ENCODE data around the gene CDK2.
A peak's percentile ranks its signal among the peaks of the same experiment; 100 is the strongest.

Gene CDK2

GRCh38 chr12:56004211-56004610, 37.6 kb downstream of the CDK2 start:
- H3K4me3 ChIP-seq (ENCODE audit: low read depth in 1 of 5, low read length in 5 of 5) = no peak overlapping the region
- H3K27me3 ChIP-seq (ENCODE audit: control insufficient read depth in 5 of 5, insufficient read depth in 4 of 5, low read length in 5 of 5) = no peaks in the 10 kb centered on the region
- H3K36me3 ChIP-seq (ENCODE audit: control insufficient read depth in 5 of 5, insufficient read depth in 5 of 5, low read length in 5 of 5) = peaks cover 0 to 37% (median 27%) of the 10 kb centered on the region in 5 donors
- H3K4me1 ChIP-seq (ENCODE audit: control insufficient read depth in 5 of 5, insufficient read depth in 5 of 5, low read length in 5 of 5) = peaks cover 0 to 22% (median 17%) of the 10 kb centered on the region in 5 donors
- H3K9ac ChIP-seq (ENCODE audit: low read length in 5 of 5) = no peak overlapping the region
- no peak overlapping the region for H3K27ac ChIP-seq (ENCODE audit: low read depth, low read length)
- H3K9me3 ChIP-seq (ENCODE audit: control insufficient read depth in 5 of 5, low read length in 5 of 5) = no peaks in the 10 kb centered on the region

GRCh38 chr12:56007564-56008559, 41.2 kb downstream of the CDK2 start:
- Histone ChIP-seq H3K9me3 (ENCODE audit: control insufficient read depth in 5 of 5, low read length in 5 of 5) (no peaks in the 10 kb centered on the region), H3K4me1 (ENCODE audit: control insufficient read depth in 5 of 5, insufficient read depth in 5 of 5, low read length in 5 of 5) (peaks cover 1 to 32% (median 30%) of the 10 kb centered on the region in 5 donors), H3K36me3 (ENCODE audit: control insufficient read depth in 5 of 5, insufficient read depth in 5 of 5, low read length in 5 of 5) (peaks cover 0 to 21% (median 18%) of the 10 kb centered on the region in 5 donors), H3K9ac (ENCODE audit: low read length in 5 of 5) (peak overlapping the region in 4 of 5 donors; percentile 74 to 92 (median 84)), H3K27ac (ENCODE audit: low read depth, low read length) (peak overlapping the region; percentile 90), H3K4me3 (ENCODE audit: low read depth in 1 of 5, low read length in 5 of 5) (peak overlapping the region; percentile 58 to 89 (median 73)), H3K27me3 (ENCODE audit: control insufficient read depth in 5 of 5, insufficient read depth in 4 of 5, low read length in 5 of 5) (no peaks in the 10 kb centered on the region)

GRCh38 chr12:56010111-56010570, 43.5 kb downstream of the CDK2 start:
- no peaks in the 10 kb centered on the region for H3K9me3 ChIP-seq (ENCODE audit: control insufficient read depth in 5 of 5, low read length in 5 of 5)
- peak overlapping the region in 3 of 5 donors; percentile 5 to 54 (median 42) for H3K9ac ChIP-seq (ENCODE audit: low read length in 5 of 5)
- H3K27me3 ChIP-seq (ENCODE audit: control insufficient read depth in 5 of 5, insufficient read depth in 4 of 5, low read length in 5 of 5) = no peaks in the 10 kb centered on the region
- H3K36me3 ChIP-seq (ENCODE audit: control insufficient read depth in 5 of 5, insufficient read depth in 5 of 5, low read length in 5 of 5) = peaks cover 0 to 3% (median 0%) of the 10 kb centered on the region in 5 donors
- H3K4me3 ChIP-seq (ENCODE audit: low read depth in 1 of 5, low read length in 5 of 5) = peak overlapping the region in 1 of 5 donors; percentile 26
- peak overlapping the region; percentile 91 for H3K27ac ChIP-seq (ENCODE audit: low read depth, low read length)
- peaks cover 1 to 32% (median 30%) of the 10 kb centered on the region in 5 donors for H3K4me1 ChIP-seq (ENCODE audit: control insufficient read depth in 5 of 5, insufficient read depth in 5 of 5, low read length in 5 of 5)

DNA sequence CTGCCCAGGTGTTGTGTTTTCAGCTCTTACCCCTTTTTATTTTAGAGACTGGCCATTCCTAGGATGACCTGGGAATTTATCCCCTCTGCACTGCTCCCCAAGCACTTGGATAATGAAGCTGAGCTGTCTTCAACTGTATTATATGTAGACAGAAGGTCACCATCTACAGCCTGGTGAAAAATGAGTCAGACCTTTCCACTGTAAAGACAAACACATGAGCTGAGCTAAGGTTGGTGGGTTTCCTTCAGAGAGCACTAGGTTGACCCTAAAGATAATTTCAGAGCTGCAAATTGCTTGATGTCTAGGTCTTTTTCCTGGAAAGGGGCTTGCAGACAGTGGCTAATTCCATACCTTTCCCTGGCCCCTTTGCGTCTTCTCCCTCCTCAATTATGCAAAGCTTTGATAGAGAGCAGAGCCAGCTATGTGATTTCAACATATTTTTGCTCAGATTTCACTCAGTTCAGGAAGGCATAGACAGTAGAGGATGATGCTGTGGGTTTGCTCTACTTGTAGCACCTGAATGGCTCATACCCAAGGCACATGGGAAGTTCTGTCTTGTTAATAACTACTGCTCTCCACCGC, 45.0 kb downstream of the CDK2 start:
- peaks cover 0 to 3% (median 0%) of the 10 kb centered on the region in 5 donors for H3K36me3 ChIP-seq (ENCODE audit: control insufficient read depth in 5 of 5, insufficient read depth in 5 of 5, low read length in 5 of 5)
- H3K9ac ChIP-seq (ENCODE audit: low read length in 5 of 5) = no peak overlapping the region
- no peaks in the 10 kb centered on the region for H3K9me3 ChIP-seq (ENCODE audit: control insufficient read depth in 5 of 5, low read length in 5 of 5)
- no peak overlapping the region for H3K27ac ChIP-seq (ENCODE audit: low read depth, low read length)
- H3K4me3 ChIP-seq (ENCODE audit: low read depth in 1 of 5, low read length in 5 of 5) = no peak overlapping the region
- no peaks in the 10 kb centered on the region for H3K27me3 ChIP-seq (ENCODE audit: control insufficient read depth in 5 of 5, insufficient read depth in 4 of 5, low read length in 5 of 5)
- H3K4me1 ChIP-seq (ENCODE audit: control insufficient read depth in 5 of 5, insufficient read depth in 5 of 5, low read length in 5 of 5) = peaks cover 1 to 32% (median 30%) of the 10 kb centered on the region in 5 donors

- no peaks in the 10 kb centered on the region for H3K9me3 ChIP-seq (ENCODE audit: control insufficient read depth in 5 of 5, low read length in 5 of 5)
- no peak overlapping the region for H3K9ac ChIP-seq (ENCODE audit: low read length in 5 of 5)
- H3K27me3 ChIP-seq (ENCODE audit: control insufficient read depth in 5 of 5, insufficient read depth in 4 of 5, low read length in 5 of 5) = no peaks in the 10 kb centered on the region
- H3K4me3 ChIP-seq (ENCODE audit: low read depth in 1 of 5, low read length in 5 of 5) = no peak overlapping the region
- H3K27ac ChIP-seq (ENCODE audit: low read depth, low read length) = no peak overlapping the region
- peaks cover 0 to 19% (median 17%) of the 10 kb centered on the region in 5 donors for H3K4me1 ChIP-seq (ENCODE audit: control insufficient read depth in 5 of 5, insufficient read depth in 5 of 5, low read length in 5 of 5)
- peaks cover 0 to 9% (median 5%) of the 10 kb centered on the region in 5 donors for H3K36me3 ChIP-seq (ENCODE audit: control insufficient read depth in 5 of 5, insufficient read depth in 5 of 5, low read length in 5 of 5)
These were observed 46.9 kb downstream of the CDK2 start for GRCh38 chr12:56013482-56013881.

DNA sequence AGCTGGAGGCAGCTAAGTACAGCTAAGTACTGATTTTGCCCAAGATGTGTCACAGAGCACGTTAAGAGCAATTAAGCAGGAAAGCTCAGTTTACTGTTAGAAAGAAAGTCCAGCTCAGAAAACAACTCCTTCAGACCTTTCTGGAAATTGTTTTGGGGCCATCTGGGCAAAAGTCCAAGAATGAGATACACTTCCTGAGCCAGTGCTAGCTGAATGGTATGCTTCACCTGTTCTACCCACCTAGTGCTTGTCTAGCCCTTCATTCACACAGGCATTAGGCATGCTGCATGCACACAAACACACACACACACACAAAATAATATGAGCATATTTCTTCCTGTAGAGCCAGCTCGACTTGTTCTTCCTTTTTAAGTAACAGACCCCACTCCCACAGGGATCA, 47.6 kb downstream of the CDK2 start:
- no peaks in the 10 kb centered on the region for H3K9me3 ChIP-seq (ENCODE audit: control insufficient read depth in 5 of 5, low read length in 5 of 5)
- H3K36me3 ChIP-seq (ENCODE audit: control insufficient read depth in 5 of 5, insufficient read depth in 5 of 5, low read length in 5 of 5) = peaks cover 0 to 12% (median 6%) of the 10 kb centered on the region in 5 donors
- no peak overlapping the region for H3K9ac ChIP-seq (ENCODE audit: low read length in 5 of 5)
- no peak overlapping the region for H3K4me3 ChIP-seq (ENCODE audit: low read depth in 1 of 5, low read length in 5 of 5)
- H3K27me3 ChIP-seq (ENCODE audit: control insufficient read depth in 5 of 5, insufficient read depth in 4 of 5, low read length in 5 of 5) = no peaks in the 10 kb centered on the region
- no peak overlapping the region for H3K27ac ChIP-seq (ENCODE audit: low read depth, low read length)
- H3K4me1 ChIP-seq (ENCODE audit: control insufficient read depth in 5 of 5, insufficient read depth in 5 of 5, low read length in 5 of 5) = peaks cover 0 to 14% (median 12%) of the 10 kb centered on the region in 5 donors

DNA sequence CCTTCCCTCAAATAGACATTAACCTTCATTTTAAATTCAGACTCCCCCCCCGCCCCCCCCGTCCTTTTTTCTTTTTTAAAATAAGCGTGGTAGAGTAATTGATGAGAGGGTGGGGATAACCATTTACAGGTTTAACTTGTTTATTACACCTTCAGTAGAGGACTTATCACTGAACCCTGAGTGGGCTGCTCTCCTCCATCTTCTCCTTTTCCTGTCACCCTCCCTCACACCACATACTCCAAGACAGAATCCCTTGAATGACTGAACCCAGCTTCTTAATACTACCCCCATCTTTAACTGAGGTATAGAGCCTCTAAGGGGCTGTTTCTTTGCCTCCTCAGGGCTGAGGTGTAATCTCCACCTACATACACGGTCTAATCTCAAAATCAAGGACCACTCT, 50.6 kb downstream of the CDK2 start:
- peaks cover 0 to 15% (median 8%) of the 10 kb centered on the region in 5 donors for H3K36me3 ChIP-seq (ENCODE audit: control insufficient read depth in 5 of 5, insufficient read depth in 5 of 5, low read length in 5 of 5)

GRCh38 chr12:56018356-56018755, 51.7 kb downstream of the CDK2 start:
- Histone ChIP-seq H3K4me3 (ENCODE audit: low read depth in 1 of 5, low read length in 5 of 5) (no peak overlapping the region), H3K27me3 (ENCODE audit: control insufficient read depth in 5 of 5, insufficient read depth in 4 of 5, low read length in 5 of 5) (no peaks in the 10 kb centered on the region), H3K27ac (ENCODE audit: low read depth, low read length) (no peak overlapping the region), H3K9ac (ENCODE audit: low read length in 5 of 5) (no peak overlapping the region), H3K9me3 (ENCODE audit: control insufficient read depth in 5 of 5, low read length in 5 of 5) (no peaks in the 10 kb centered on the region), H3K36me3 (ENCODE audit: control insufficient read depth in 5 of 5, insufficient read depth in 5 of 5, low read length in 5 of 5) (peaks cover 0 to 15% (median 8%) of the 10 kb centered on the region in 5 donors), H3K4me1 (ENCODE audit: control insufficient read depth in 5 of 5, insufficient read depth in 5 of 5, low read length in 5 of 5) (peaks cover 0 to 23% (median 18%) of the 10 kb centered on the region in 5 donors)

More for the DNA sequence above, 50.6 kb downstream of the CDK2 start:
- no peak overlapping the region for H3K4me3 ChIP-seq (ENCODE audit: low read depth in 1 of 5, low read length in 5 of 5)
- H3K9ac ChIP-seq (ENCODE audit: low read length in 5 of 5) = no peak overlapping the region
- H3K4me1 ChIP-seq (ENCODE audit: control insufficient read depth in 5 of 5, insufficient read depth in 5 of 5, low read length in 5 of 5) = peaks cover 0 to 22% (median 18%) of the 10 kb centered on the region in 5 donors
- H3K9me3 ChIP-seq (ENCODE audit: control insufficient read depth in 5 of 5, low read length in 5 of 5) = no peaks in the 10 kb centered on the region
- H3K27me3 ChIP-seq (ENCODE audit: control insufficient read depth in 5 of 5, insufficient read depth in 4 of 5, low read length in 5 of 5) = no peaks in the 10 kb centered on the region
- H3K27ac ChIP-seq (ENCODE audit: low read depth, low read length) = no peak overlapping the region

- Histone ChIP-seq H3K27me3 (ENCODE audit: control insufficient read depth in 5 of 5, insufficient read depth in 4 of 5, low read length in 5 of 5) (no peaks in the 10 kb centered on the region), H3K9ac (ENCODE audit: low read length in 5 of 5) (peak within 1 kb of the TSS in 3 of 5 donors; percentile 37 to 72 (median 52)), H3K4me1 (ENCODE audit: control insufficient read depth in 5 of 5, insufficient read depth in 5 of 5, low read length in 5 of 5) (peaks cover 0 to 23% (median 18%) of the 10 kb centered on the region in 5 donors), H3K9me3 (ENCODE audit: control insufficient read depth in 5 of 5, low read length in 5 of 5) (no peaks in the 10 kb centered on the region), H3K4me3 (ENCODE audit: low read depth in 1 of 5, low read length in 5 of 5) (peak within 1 kb of the TSS; percentile 10 to 64 (median 36)), H3K27ac (ENCODE audit: low read depth, low read length) (peak within 1 kb of the TSS; percentile 58), H3K36me3 (ENCODE audit: control insufficient read depth in 5 of 5, insufficient read depth in 5 of 5, low read length in 5 of 5) (peaks cover 0 to 27% (median 13%) of the 10 kb centered on the region in 5 donors)
These were observed 54.0 kb downstream of the CDK2 start, which contains the start of gene IKZF4 for GRCh38 chr12:56020423-56021184. TSS of gene IKZF4 (plus strand) at chr12:56021043. CDS start at chr12:56021494, 451 bp downstream.

Measured in subcutaneous abdominal adipose tissue (tissue), 5 donors.